Tibial nerve (tissue), 4 donors: ENCODE results near the gene RAX. TPM values are rescaled to one million over a fixed set of nuclear protein-coding genes. Genes with fewer than 3 reads are reported as not detected.

Source experiments
- DNase-seq, 2 donors: peaks; one replicate each; pipeline ENCODE4 v3.0.0-alpha.2; 2019; ENCODE audit warnings: low spot score in 2 of 2
- H3K27ac ChIP-seq, 4 donors: fragments of 200-600 bp; sonication (generic) in 3 of 4; one replicate each; pipeline ENCODE4 v1.5.1; 2017 to 2019; ENCODE audit warnings: mild to moderate bottlenecking in 1 of 4
- H3K27me3 ChIP-seq, 2 donors: fragments of 200-600 bp; sonication (generic) in 1 of 2; one replicate each; pipeline versions ENCODE4 v1.5.1 to v1.6.0; 2017 to 2019
- H3K36me3 ChIP-seq, 3 donors: fragments of 200-600 bp; sonication (generic); one replicate each; pipeline ENCODE4 v1.5.1; 2018 to 2019
- H3K4me1 ChIP-seq, 4 donors: fragments of 200-600 bp; sonication (generic) in 3 of 4; one replicate each; pipeline ENCODE4 v1.5.1; 2017 to 2019
- H3K4me3 ChIP-seq, 4 donors: fragments of 200-600 bp; sonication (generic) in 3 of 4; one replicate each; pipeline ENCODE4 v1.5.1; 2017 to 2019; ENCODE audit warnings: mild to moderate bottlenecking in 1 of 4, moderate library complexity in 1 of 4
- H3K9me3 ChIP-seq, 4 donors: fragments of 200-600 bp; sonication (generic) in 3 of 4; one replicate each; pipeline ENCODE4 v1.5.1; 2017 to 2019
- EP300 ChIP-seq, 2 donors: sonication (generic); formaldehyde crosslinking; IDR thresholded peaks; one replicate each; pipeline ENCODE4 v1.6.1; 2017; ENCODE audit warnings: antibody characterized with exemption in 2 of 2, mild to moderate bottlenecking in 1 of 2
- POLR2A ChIP-seq, 2 donors: fragments of 450-650 bp; IDR thresholded peaks; one replicate each; pipeline ENCODE4 v1.6.1; 2017; ENCODE audit warnings: antibody characterized with exemption in 2 of 2, mild to moderate bottlenecking in 2 of 2, moderate library complexity in 2 of 2
- WGBS, 2 donors: methylation state at CpG; one replicate each; pipeline ENCODE4 v1.1.5; 2018; 5-methylcytosine and 5-hydroxymethylcytosine counted together
- total RNA-seq, 4 donors: library from RNA; depleted of rRNA; stranded (reverse); fragments of >200 nt; gene quantifications; one replicate each; pipeline ENCODE4 v1.1.0, GENCODE V29; 2016
- TF ChIP-seq, protein P1 (sequence below), 5 experiments: fragments of 200-600 bp in 3 of 5; fragments of 450-650 bp in 2 of 5; sonication (generic) in 3 of 5; IDR thresholded peaks; one replicate each; pipeline ENCODE4 v1.5.1; 2016 to 2019; ENCODE audit warnings: antibody characterized with exemption in 5 of 5, mild to moderate bottlenecking in 3 of 5, moderate library complexity in 2 of 5

RAX gene
- total RNA-seq, 4 donors from 2014 or later = not detected

DNA sequence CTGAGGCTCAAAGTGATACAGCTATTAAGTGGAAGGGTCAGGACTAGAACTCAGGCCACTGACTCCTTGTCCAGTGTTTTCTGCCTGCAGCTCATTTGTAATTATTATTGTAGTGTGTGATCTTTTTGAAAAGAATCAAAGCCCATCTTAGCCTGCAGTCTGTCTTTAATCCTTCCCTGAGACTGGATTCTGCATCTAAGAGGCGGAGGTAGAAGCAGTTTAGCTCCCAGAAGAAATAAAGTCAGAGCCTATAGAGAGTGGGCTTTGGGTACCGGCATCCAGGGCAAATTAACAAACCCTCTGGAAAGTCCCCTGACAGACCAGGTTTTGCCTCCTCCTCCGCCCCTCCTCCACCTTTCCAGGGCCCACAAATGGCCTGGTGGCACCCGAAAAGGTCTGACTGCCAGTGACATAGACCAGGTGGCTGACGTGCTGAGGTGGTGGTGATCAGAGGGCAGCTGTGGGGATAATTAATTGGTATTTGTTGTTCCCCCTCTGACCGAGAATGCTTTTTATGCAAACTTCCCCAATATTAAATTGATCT lies 2.2 kb upstream of the RAX start:
- no peak for DNase-seq
- Histone ChIP-seq H3K27me3 (peaks cover 0 to 80% of the 10 kb centered on the region in 2 donors), H3K4me3 (no peak overlapping the region), H3K9me3 (no peaks in the 10 kb centered on the region), H3K4me1 (peaks cover 0 to 23% (median 12%) of the 10 kb centered on the region in 4 donors), H3K27ac (no peak overlapping the region), H3K36me3 (no peaks in the 10 kb centered on the region)
- WGBS, 2 donors = 41% methylated on average over 6 of the region's 6 CpGs
- TF ChIP-seq EP300 (IDR thresholded peaks at IDR 0.05) = no peak
- TF ChIP-seq POLR2A (IDR thresholded peaks at IDR 0.05) = no peak
- TF ChIP-seq, protein P1, sequence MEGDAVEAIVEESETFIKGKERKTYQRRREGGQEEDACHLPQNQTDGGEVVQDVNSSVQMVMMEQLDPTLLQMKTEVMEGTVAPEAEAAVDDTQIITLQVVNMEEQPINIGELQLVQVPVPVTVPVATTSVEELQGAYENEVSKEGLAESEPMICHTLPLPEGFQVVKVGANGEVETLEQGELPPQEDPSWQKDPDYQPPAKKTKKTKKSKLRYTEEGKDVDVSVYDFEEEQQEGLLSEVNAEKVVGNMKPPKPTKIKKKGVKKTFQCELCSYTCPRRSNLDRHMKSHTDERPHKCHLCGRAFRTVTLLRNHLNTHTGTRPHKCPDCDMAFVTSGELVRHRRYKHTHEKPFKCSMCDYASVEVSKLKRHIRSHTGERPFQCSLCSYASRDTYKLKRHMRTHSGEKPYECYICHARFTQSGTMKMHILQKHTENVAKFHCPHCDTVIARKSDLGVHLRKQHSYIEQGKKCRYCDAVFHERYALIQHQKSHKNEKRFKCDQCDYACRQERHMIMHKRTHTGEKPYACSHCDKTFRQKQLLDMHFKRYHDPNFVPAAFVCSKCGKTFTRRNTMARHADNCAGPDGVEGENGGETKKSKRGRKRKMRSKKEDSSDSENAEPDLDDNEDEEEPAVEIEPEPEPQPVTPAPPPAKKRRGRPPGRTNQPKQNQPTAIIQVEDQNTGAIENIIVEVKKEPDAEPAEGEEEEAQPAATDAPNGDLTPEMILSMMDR (IDR thresholded peaks at IDR 0.05) = no peak

DNA sequence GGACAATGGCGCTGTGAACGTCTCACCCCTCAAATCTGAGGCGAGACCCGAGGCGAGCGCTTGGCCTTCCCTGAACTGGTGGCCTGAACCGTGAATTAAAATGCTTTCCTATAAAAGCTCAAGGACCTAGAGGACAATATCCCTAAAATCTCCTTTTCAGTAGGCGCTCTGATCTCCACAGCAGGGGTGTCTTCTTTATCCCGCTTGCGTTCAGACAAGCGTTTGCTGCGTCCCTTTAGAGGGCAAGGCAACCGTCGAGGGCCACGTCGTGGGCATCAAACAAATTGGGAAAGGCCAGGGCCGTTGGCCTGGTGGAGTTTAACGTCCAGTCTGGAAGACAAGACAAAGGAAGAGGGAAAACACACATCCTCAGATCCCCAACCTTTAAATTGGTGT lies 1.3 kb upstream of the RAX start:
- H3K4me3 ChIP-seq = no peak overlapping the region
- no peaks in the 10 kb centered on the region for H3K36me3 ChIP-seq
- TF ChIP-seq EP300 (IDR thresholded peaks at IDR 0.05) (no peak), POLR2A (IDR thresholded peaks at IDR 0.05) (no peak)
- TF ChIP-seq, protein P1 (IDR thresholded peaks at IDR 0.05) = no peak
- no peaks in the 10 kb centered on the region for H3K9me3 ChIP-seq
- 32 to 33% methylated on average over 18 of the region's 18 CpGs for WGBS, 2 donors
- peaks cover 0 to 81% of the 10 kb centered on the region in 2 donors for H3K27me3 ChIP-seq
- H3K27ac ChIP-seq = no peak overlapping the region
- peaks cover 0 to 28% (median 12%) of the 10 kb centered on the region in 4 donors for H3K4me1 ChIP-seq
- DNase-seq = no peak

DNA sequence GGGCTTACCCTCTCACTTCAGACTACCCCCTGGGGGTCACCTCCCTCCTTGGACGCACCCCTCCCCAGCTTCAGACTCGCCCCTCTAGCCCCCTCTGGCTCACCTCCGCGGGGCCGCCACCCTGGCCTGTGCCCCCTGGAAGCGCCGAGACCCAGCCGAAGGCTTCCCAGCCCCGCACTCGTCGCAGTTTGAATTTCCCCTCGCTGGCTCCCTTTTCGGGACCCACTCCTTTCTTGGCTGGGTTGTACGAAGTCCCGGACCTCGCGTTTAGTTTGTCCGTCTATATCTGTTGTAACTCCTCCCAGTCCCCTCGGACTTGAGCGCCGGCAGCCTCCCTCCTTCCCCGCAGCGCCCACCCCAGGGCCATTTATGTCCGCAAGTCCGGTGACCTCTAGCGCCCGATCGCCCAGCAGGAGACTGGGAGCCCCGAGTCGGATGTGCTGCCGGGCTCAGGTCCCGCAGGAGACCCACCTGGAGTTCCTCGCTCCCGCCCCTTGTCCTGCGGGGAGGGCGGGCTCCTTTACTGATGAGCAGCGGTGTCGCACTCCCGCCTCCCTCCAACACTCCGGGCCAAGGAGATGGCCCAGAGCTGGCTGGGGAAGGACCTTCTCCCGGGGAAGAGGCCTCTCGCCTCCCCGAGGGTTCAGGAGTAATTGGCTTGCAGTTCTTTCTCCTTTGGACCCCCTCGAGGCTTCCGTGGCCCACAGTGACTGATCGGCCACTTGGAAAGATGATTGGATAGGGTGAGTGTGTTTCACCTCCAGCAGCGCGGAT lies 692 bp upstream of the RAX start:
- no peaks in the 10 kb centered on the region for H3K9me3 ChIP-seq
- TF ChIP-seq POLR2A (IDR thresholded peaks at IDR 0.05) = no peak
- TF ChIP-seq, protein P1 (IDR thresholded peaks at IDR 0.05) = no peak
- no peak for TF ChIP-seq EP300 (IDR thresholded peaks at IDR 0.05)
- 4 to 7% methylated on average over 41 to 44 of the region's 48 CpGs for WGBS, 2 donors
- H3K4me1 ChIP-seq = peaks cover 0 to 33% (median 12%) of the 10 kb centered on the region in 4 donors
- H3K36me3 ChIP-seq = no peaks in the 10 kb centered on the region
- no peak overlapping the region for H3K27ac ChIP-seq
- no peak overlapping the region for H3K4me3 ChIP-seq
- no peak for DNase-seq
- H3K27me3 ChIP-seq = peaks cover 0 to 85% of the 10 kb centered on the region in 2 donors

DNA sequence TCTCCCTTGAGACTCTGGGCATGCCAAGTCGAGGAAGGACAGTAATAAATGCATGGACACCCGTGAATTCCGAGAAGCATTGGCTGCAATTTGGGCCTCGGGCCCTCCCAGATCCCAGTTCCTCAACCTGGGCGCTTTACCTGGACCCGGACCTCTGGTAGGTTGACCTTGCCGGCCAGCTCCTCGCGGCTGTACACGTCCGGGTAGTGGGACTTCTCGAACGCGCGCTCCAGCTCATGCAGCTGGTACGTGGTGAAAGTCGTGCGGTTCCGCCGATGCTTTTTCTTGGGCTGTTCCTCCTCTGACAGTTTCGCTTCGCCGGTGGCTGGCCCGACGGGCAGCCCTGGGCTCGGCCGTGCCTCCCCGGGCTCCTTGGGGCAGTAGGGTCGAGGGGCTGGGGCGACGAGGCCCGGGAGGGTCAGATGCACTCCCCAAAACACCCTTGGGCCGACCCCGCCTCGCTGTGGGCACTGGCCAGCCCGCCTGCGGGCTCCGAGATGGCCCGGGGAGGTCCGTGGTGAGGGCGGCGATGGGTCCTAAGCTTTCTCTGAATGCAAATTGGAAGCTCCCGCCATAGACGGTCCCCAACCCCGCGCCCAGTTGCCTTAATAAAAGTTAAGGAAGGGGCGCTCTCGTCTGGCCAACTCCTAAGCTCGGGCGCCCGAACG lies 899 bp downstream of the RAX start:
- DNase-seq = no peak
- Histone ChIP-seq H3K27me3 (peaks cover 0 to 98% of the 10 kb centered on the region in 2 donors), H3K4me1 (peaks cover 0 to 49% (median 14%) of the 10 kb centered on the region in 4 donors), H3K4me3 (peak overlapping the region in 3 of 4 donors; percentile 0 to 43 (median 24)), H3K9me3 (no peaks in the 10 kb centered on the region), H3K36me3 (no peaks in the 10 kb centered on the region), H3K27ac (no peak overlapping the region)
- 3 to 9% methylated on average over 35 to 44 of the region's 52 CpGs for WGBS, 2 donors
- TF ChIP-seq, protein P1 (IDR thresholded peaks at IDR 0.05) = no peak
- TF ChIP-seq EP300 (IDR thresholded peaks at IDR 0.05) = no peak
- no peak for TF ChIP-seq POLR2A (IDR thresholded peaks at IDR 0.05)
